Inflammatory macrophage treated with lipopolysaccharide for 4 hours (primary cell): Measurements from ENCODE around the gene ANKRD34C.
"Not testable (repeated sequence)": the region's sequence is repeated elsewhere in the genome, so short reads cannot be mapped to it uniquely, and the experiment has no call there.

Source experiments
- DNase-seq: peaks from one replicate; pipeline ENCODE4 v3.0.0-alpha.2; 2020

ANKRD34C gene

GRCh38 chr15:79311901-79312553 is 29.5 kb downstream of the ANKRD34C start:
- no peak for DNase-seq

GRCh38 chr15:79314186-79314585 is 31.7 kb downstream of the ANKRD34C start:
- DNase-seq: no peak

GRCh38 chr15:79314811-79315210 is 32.3 kb downstream of the ANKRD34C start:
- DNase-seq: no peak

GRCh38 chr15:79315623-79316328 is 33.3 kb downstream of the ANKRD34C start:
- DNase-seq: no peak

GRCh38 chr15:79316864-79317263 is 34.3 kb downstream of the ANKRD34C start:
- DNase-seq: no peak

- DNase-seq: not testable (repeated sequence)
These were observed 37.5 kb downstream of the ANKRD34C start for GRCh38 chr15:79319973-79320372.

- DNase-seq: no peak
These were observed 39.4 kb downstream of the ANKRD34C start for GRCh38 chr15:79321876-79322275.

- no peak for DNase-seq
These were observed 39.8 kb downstream of the ANKRD34C start for GRCh38 chr15:79322306-79322705.

- no peak for DNase-seq
These were observed 40.4 kb downstream of the ANKRD34C start for GRCh38 chr15:79322945-79323344.

- peak; percentile 69 for DNase-seq
These were observed 46.7 kb downstream of the ANKRD34C start for GRCh38 chr15:79329171-79329611.
